Measurements from ENCODE around the gene TMEM255A. TPM values are rescaled to one million over a fixed set of nuclear protein-coding genes. Genes with fewer than 3 reads are reported as not detected.

The TMEM255A gene
- total RNA-seq, 2 donors from 2014 or later, result 0.52 TPM; not detected in 1

- Histone ChIP-seq H3K27ac (no peak overlapping the region), H3K9me3 (no peaks in the 10 kb centered on the region), H3K27me3 (no peaks in the 10 kb centered on the region), H3K36me3 (replicated peaks in 1 of 2; ENCODE audit: insufficient read depth in 1 of 2, low read depth in 2 of 2) (no peaks in the 10 kb centered on the region), H3K4me1 (peaks cover 6% of the 10 kb centered on the region), H3K4me3 (no peak overlapping the region)
- intact Hi-C loops (cut with DNase I), result no loop called here
- WGBS, 2 donors, result 21 to 42% methylated on average over 1 of the region's 1 CpG
- no peak for ATAC-seq
- no peak for DNase-seq
- TF ChIP-seq, protein P1, sequence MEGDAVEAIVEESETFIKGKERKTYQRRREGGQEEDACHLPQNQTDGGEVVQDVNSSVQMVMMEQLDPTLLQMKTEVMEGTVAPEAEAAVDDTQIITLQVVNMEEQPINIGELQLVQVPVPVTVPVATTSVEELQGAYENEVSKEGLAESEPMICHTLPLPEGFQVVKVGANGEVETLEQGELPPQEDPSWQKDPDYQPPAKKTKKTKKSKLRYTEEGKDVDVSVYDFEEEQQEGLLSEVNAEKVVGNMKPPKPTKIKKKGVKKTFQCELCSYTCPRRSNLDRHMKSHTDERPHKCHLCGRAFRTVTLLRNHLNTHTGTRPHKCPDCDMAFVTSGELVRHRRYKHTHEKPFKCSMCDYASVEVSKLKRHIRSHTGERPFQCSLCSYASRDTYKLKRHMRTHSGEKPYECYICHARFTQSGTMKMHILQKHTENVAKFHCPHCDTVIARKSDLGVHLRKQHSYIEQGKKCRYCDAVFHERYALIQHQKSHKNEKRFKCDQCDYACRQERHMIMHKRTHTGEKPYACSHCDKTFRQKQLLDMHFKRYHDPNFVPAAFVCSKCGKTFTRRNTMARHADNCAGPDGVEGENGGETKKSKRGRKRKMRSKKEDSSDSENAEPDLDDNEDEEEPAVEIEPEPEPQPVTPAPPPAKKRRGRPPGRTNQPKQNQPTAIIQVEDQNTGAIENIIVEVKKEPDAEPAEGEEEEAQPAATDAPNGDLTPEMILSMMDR (IDR thresholded peaks at IDR 0.05), result no peak
- TF ChIP-seq POLR2A (IDR thresholded peaks at IDR 0.05), result no peak
These were observed 13.3 kb downstream of the TMEM255A start for GRCh38 chrX:120297923-120298322.

GRCh38 chrX:120294651-120295050, 16.6 kb downstream of the TMEM255A start:
- H3K27me3 ChIP-seq, result no peaks in the 10 kb centered on the region
- TF ChIP-seq POLR2A (IDR thresholded peaks at IDR 0.05), result no peak
- TF ChIP-seq, protein P1 (IDR thresholded peaks at IDR 0.05), result no peak
- H3K36me3 ChIP-seq (replicated peaks in 1 of 2; ENCODE audit: insufficient read depth in 1 of 2, low read depth in 2 of 2), result no peaks in the 10 kb centered on the region

GRCh38 chrX:120293015-120293414, 18.2 kb downstream of the TMEM255A start:
- H3K36me3 ChIP-seq (replicated peaks in 1 of 2; ENCODE audit: insufficient read depth in 1 of 2, low read depth in 2 of 2), result no peaks in the 10 kb centered on the region
- no peaks in the 10 kb centered on the region for H3K27me3 ChIP-seq
- no peak for ATAC-seq
- WGBS, 2 donors, result 32 to 35% methylated on average over 2 of the region's 2 CpGs
- no peaks in the 10 kb centered on the region for H3K9me3 ChIP-seq
- no peak overlapping the region for H3K27ac ChIP-seq
- intact Hi-C loops (cut with DNase I), result no loop called here
- no peak overlapping the region for H3K4me3 ChIP-seq
- peaks cover 4% of the 10 kb centered on the region for H3K4me1 ChIP-seq
- TF ChIP-seq, protein P1 (IDR thresholded peaks at IDR 0.05), result no peak
- no peak for TF ChIP-seq POLR2A (IDR thresholded peaks at IDR 0.05)
- DNase-seq, result no peak

More at GRCh38 chrX:120294651-120295050, 16.6 kb downstream of the TMEM255A start:
- no peak overlapping the region for H3K27ac ChIP-seq
- no peaks in the 10 kb centered on the region for H3K9me3 ChIP-seq
- ATAC-seq (no peak), DNase-seq (no peak)
- intact Hi-C loops (cut with DNase I), result no loop called here
- H3K4me1 ChIP-seq, result peaks cover 6% of the 10 kb centered on the region
- H3K4me3 ChIP-seq, result no peak overlapping the region

DNA sequence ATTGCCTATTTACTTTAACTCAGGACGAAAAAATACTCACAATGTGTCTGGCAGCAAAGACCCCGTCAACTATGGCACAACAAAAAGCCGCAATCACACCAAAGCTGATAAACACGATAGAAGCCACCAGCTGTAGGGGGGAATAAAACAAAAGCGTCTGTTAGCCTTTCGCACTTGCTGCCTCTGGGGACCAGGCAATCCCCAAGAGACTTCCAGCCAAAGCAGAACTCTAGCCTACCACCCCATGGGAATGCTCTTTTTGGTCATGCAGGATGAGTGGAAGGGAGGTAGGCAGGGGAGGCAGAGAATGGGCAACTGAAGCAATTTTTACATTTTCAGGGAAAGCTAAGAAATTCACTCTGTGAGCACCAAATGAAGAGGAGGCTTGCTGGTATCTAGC, 20.1 kb downstream of the TMEM255A start:
- ATAC-seq (no peak), DNase-seq (no peak)
- intact Hi-C loops (cut with DNase I), result no loop called here
- WGBS, 2 donors, result 82 to 92% methylated on average over 6 of the region's 6 CpGs
- Histone ChIP-seq H3K36me3 (replicated peaks in 1 of 2; ENCODE audit: insufficient read depth in 1 of 2, low read depth in 2 of 2) (no peaks in the 10 kb centered on the region), H3K27ac (no peak overlapping the region), H3K27me3 (no peaks in the 10 kb centered on the region), H3K9me3 (no peaks in the 10 kb centered on the region), H3K4me3 (no peak overlapping the region), H3K4me1 (peaks cover 4% of the 10 kb centered on the region)
- TF ChIP-seq POLR2A (IDR thresholded peaks at IDR 0.05), result no peak
- TF ChIP-seq, protein P1 (IDR thresholded peaks at IDR 0.05), result no peak

DNA sequence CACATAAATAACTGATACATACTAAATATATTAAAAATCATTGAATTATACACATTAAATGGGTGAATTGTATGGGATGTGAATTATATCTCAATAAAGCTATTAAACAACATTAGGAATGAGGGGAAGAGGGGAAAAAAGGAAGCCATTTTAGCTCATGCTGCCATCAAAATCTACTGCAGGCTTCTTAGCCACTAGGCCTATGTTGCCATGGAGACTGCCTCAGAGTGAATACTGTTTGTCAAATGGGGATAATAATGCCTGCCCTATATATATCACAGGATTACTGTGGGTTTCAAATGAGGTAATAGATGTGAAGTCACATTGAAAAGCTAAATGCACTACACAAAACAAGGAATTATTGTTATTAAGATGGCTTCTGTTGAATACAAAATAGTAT, 21.2 kb downstream of the TMEM255A start:
- no peaks in the 10 kb centered on the region for H3K9me3 ChIP-seq
- no peak overlapping the region for H3K27ac ChIP-seq
- H3K4me1 ChIP-seq, result peaks cover 4% of the 10 kb centered on the region
- H3K4me3 ChIP-seq, result no peak overlapping the region
- ATAC-seq (no peak), DNase-seq (no peak)
- intact Hi-C loops (cut with DNase I), result no loop called here
- no peak for TF ChIP-seq POLR2A (IDR thresholded peaks at IDR 0.05)
- TF ChIP-seq, protein P1 (IDR thresholded peaks at IDR 0.05), result no peak
- no peaks in the 10 kb centered on the region for H3K36me3 ChIP-seq (replicated peaks in 1 of 2; ENCODE audit: insufficient read depth in 1 of 2, low read depth in 2 of 2)
- no peaks in the 10 kb centered on the region for H3K27me3 ChIP-seq
